ENCODE measurements around the gene SYNE3. TPM values are rescaled to one million over a fixed set of nuclear protein-coding genes. Genes with fewer than 3 reads are reported as not detected.

SYNE3 gene
- total RNA-seq, 1 donor from 2014 or later = 21.4 TPM

DNA sequence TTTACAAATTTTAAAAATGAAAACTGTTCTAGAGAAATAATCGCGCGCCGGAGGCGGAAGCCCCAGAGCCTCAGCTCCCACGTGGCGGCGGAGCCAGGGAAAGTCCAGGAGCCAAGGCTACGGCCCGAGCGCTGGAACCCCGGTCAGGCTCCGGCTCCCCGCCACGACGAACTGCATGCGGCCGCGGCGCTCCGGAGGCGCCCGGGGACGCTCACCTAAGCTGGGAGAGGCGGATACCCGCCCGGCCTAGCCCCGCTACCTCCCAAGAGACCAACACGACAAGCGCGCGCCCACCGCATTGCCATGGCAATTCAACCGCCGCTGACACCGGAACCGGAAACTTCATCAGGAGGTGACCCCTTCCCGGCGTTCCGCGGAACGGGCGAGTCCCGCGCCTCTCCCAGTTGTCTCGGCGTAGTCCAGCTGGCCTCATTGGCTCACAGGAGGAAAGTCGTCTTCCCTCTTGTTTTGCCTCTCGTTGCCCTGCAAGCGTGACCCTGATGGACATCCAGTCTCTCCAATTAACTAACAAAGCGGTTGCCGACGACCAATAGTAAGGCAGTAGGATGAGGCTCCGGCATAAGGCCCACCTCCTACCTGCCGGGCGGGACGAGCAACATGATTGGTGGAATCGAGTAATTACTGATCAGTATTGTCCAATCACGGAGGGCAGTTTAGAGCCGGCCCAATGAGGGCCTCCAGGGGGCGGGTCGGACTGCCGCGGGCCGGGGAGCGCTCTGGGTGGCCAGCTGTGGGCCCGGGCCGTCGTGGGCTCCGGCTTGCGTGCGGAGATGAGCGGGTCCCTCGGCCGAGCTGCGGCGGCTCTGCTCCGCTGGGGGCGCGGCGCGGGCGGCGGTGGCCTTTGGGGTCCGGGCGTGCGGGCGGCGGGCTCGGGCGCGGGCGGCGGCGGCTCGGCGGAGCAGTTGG, 18.1 kb upstream of the SYNE3 start, which contains the start of gene GLRX5:
TSS of gene GLRX5 (plus strand) at position 752 of the 927 bp plus-strand sequence. CDS start at position 792, 40 bp downstream.
- peaks cover 0 to 3% (median 3%) of the 10 kb centered on the region in 3 donors for H3K36me3 ChIP-seq (ENCODE audit: control insufficient read depth in 3 of 3, insufficient read depth in 3 of 3, low read length in 3 of 3)
- H3K9me3 ChIP-seq (ENCODE audit: control insufficient read depth in 3 of 3, low read length in 3 of 3) = no peaks in the 10 kb centered on the region
- no peaks in the 10 kb centered on the region for H3K27me3 ChIP-seq (ENCODE audit: control insufficient read depth in 3 of 3, insufficient read depth in 3 of 3, low read length in 3 of 3)
- H3K9ac ChIP-seq (ENCODE audit: low read depth in 1 of 3, low read length in 3 of 3) = peak within 1 kb of the TSS; percentile 88 to 96 (median 94)
- peak within 1 kb of the TSS; percentile 77 for H3K27ac ChIP-seq (ENCODE audit: low read depth, low read length)
- H3K4me3 ChIP-seq (ENCODE audit: low read length in 3 of 3) = peak within 1 kb of the TSS; percentile 91 to 96 (median 93)
- H3K4me1 ChIP-seq (ENCODE audit: control insufficient read depth in 3 of 3, insufficient read depth in 3 of 3, low read length in 3 of 3) = peaks cover 63 to 74% (median 67%) of the 10 kb centered on the region in 3 donors

DNA sequence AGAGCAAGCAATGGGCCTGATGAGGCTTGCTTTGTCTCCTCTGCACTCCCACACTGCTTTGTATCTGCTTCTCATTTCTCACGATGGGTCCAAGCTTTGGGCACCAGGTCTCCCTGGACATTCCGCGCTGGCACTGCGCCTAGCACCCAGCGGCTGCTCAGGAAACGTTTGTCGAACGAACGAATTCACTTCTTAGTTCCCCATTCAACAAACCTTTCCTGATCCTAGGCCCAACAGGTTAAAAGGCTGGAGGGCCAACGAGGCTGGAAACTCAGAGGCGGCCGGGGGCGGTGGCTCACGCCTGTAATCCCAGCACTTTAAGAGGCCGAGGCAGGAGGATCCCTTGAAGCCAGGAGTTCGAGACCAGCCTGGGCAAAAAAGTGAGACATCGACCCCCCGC, 17.4 kb upstream of the SYNE3 start:
- Histone ChIP-seq H3K4me1 (ENCODE audit: control insufficient read depth in 3 of 3, insufficient read depth in 3 of 3, low read length in 3 of 3) (peaks cover 62 to 69% (median 65%) of the 10 kb centered on the region in 3 donors), H3K27ac (ENCODE audit: low read depth, low read length) (peak overlapping the region; percentile 77), H3K9ac (ENCODE audit: low read depth in 1 of 3, low read length in 3 of 3) (peak overlapping the region; percentile 73 to 87 (median 83)), H3K4me3 (ENCODE audit: low read length in 3 of 3) (peak overlapping the region; percentile 76 to 87 (median 85)), H3K36me3 (ENCODE audit: control insufficient read depth in 3 of 3, insufficient read depth in 3 of 3, low read length in 3 of 3) (peaks cover 0 to 3% (median 3%) of the 10 kb centered on the region in 3 donors), H3K27me3 (ENCODE audit: control insufficient read depth in 3 of 3, insufficient read depth in 3 of 3, low read length in 3 of 3) (no peaks in the 10 kb centered on the region), H3K9me3 (ENCODE audit: control insufficient read depth in 3 of 3, low read length in 3 of 3) (no peaks in the 10 kb centered on the region)

DNA sequence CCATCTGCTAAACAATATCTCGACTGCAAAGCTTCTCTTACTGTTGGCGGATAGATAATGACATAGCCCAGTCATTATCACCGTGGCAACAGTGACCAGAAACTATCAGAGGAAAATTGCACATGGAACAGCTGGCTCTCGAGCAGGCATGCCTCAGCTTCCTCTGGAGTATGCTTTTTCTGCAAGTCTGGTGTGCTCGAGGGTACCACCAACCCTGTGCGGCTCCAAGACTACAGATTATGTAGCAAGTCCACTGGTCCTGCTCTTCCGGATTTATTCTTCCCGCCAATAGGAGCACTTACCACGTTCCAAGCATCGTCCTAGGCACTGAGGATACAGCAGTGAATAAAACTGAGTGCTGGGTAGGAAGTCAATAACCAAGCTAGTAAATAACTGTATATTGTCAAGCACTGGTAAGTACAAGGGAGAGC, 17.0 kb upstream of the SYNE3 start:
- peak overlapping the region; percentile 76 to 87 (median 85) for H3K4me3 ChIP-seq (ENCODE audit: low read length in 3 of 3)
- no peaks in the 10 kb centered on the region for H3K9me3 ChIP-seq (ENCODE audit: control insufficient read depth in 3 of 3, low read length in 3 of 3)
- peaks cover 0 to 3% (median 3%) of the 10 kb centered on the region in 3 donors for H3K36me3 ChIP-seq (ENCODE audit: control insufficient read depth in 3 of 3, insufficient read depth in 3 of 3, low read length in 3 of 3)
- peak overlapping the region; percentile 77 for H3K27ac ChIP-seq (ENCODE audit: low read depth, low read length)
- peaks cover 58 to 65% (median 61%) of the 10 kb centered on the region in 3 donors for H3K4me1 ChIP-seq (ENCODE audit: control insufficient read depth in 3 of 3, insufficient read depth in 3 of 3, low read length in 3 of 3)
- H3K9ac ChIP-seq (ENCODE audit: low read depth in 1 of 3, low read length in 3 of 3) = peak overlapping the region; percentile 73 to 87 (median 83)
- no peaks in the 10 kb centered on the region for H3K27me3 ChIP-seq (ENCODE audit: control insufficient read depth in 3 of 3, insufficient read depth in 3 of 3, low read length in 3 of 3)

DNA sequence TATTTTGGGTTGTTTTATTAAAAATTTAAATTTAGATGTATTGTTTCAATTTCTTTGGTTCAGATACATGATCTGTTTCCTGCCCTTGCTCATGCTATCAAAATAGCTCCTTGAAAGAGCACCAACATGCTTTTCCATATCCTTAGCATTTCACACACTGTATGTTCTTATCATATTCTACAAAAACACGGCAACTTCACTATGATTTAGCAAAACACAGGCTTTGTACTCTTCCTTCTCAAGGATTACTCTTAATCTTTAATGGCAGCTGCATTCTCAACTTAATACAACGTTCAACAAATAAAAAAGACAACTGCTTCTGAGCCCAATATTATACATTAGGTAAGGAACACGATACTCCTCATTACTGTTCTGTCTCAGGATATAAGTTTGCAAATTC, 15.5 kb upstream of the SYNE3 start:
- Histone ChIP-seq H3K27ac (ENCODE audit: low read depth, low read length) (no peak overlapping the region), H3K9me3 (ENCODE audit: control insufficient read depth in 3 of 3, low read length in 3 of 3) (no peaks in the 10 kb centered on the region), H3K4me1 (ENCODE audit: control insufficient read depth in 3 of 3, insufficient read depth in 3 of 3, low read length in 3 of 3) (peaks cover 50 to 62% (median 51%) of the 10 kb centered on the region in 3 donors), H3K36me3 (ENCODE audit: control insufficient read depth in 3 of 3, insufficient read depth in 3 of 3, low read length in 3 of 3) (peaks cover 0 to 3% (median 3%) of the 10 kb centered on the region in 3 donors), H3K27me3 (ENCODE audit: control insufficient read depth in 3 of 3, insufficient read depth in 3 of 3, low read length in 3 of 3) (no peaks in the 10 kb centered on the region), H3K9ac (ENCODE audit: low read depth in 1 of 3, low read length in 3 of 3) (peak overlapping the region in 2 of 3 donors; percentile 34 to 87), H3K4me3 (ENCODE audit: low read length in 3 of 3) (no peak overlapping the region)

DNA sequence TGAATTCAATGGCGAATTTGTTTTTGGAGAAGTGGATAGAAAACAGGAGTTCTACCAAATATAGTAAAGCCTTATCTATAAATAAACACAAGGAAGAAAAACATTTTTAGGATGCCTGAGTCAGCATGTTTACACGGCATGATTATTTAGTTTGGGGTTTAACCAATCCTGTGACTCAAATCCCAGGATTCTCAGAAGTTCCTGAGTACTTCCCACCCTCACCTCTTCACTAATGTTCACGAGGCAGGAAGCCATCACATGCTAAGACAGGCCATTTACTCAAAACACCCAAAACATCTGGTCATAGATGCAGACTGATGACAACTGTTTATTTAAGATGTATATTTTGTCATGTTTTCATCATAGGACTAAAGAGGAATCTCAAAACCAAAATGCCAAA, 15.0 kb upstream of the SYNE3 start:
- H3K4me1 ChIP-seq (ENCODE audit: control insufficient read depth in 3 of 3, insufficient read depth in 3 of 3, low read length in 3 of 3) = peaks cover 49 to 62% (median 51%) of the 10 kb centered on the region in 3 donors
- H3K4me3 ChIP-seq (ENCODE audit: low read length in 3 of 3) = no peak overlapping the region
- H3K9ac ChIP-seq (ENCODE audit: low read depth in 1 of 3, low read length in 3 of 3) = no peak overlapping the region
- no peaks in the 10 kb centered on the region for H3K9me3 ChIP-seq (ENCODE audit: control insufficient read depth in 3 of 3, low read length in 3 of 3)
- H3K27me3 ChIP-seq (ENCODE audit: control insufficient read depth in 3 of 3, insufficient read depth in 3 of 3, low read length in 3 of 3) = no peaks in the 10 kb centered on the region
- peaks cover 0 to 3% (median 3%) of the 10 kb centered on the region in 3 donors for H3K36me3 ChIP-seq (ENCODE audit: control insufficient read depth in 3 of 3, insufficient read depth in 3 of 3, low read length in 3 of 3)
- H3K27ac ChIP-seq (ENCODE audit: low read depth, low read length) = no peak overlapping the region

DNA sequence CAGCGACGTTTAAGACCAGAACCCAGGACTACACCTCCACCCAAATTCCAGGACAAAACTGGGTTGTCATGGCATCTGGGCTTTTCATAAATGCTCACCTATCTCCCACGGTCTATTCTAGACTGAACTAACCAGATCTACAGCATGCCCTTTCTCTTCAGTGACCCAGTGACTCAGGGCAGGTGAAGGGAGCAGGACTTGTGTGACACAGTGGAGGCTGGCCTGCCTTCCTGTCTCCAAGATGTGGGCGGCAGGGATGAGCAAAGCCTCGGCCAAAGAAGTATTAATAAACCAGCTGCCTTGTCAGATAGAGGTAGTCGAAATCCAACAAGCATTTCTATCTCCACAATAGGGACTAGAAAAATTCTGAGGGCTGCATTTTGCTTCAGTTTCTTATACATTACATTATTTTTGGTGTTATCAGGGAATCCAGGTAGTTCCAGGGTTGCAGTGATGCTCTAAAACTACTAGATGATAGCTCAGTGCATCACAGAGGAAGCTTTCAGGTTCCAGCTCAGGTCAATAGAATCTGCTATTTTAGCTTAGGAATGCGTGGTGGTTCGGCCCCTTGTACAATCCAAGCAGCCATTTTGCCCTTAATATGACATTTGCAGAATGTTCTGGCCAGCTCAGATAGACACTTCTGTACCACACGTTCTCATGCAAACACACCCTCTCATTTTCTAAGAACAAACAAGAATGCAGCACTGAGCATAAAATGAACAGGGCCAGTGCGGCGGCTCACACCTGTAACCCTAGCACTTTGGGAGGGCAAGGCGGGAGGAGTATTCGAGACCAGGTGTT, 14.2 kb upstream of the SYNE3 start:
- Histone ChIP-seq H3K9ac (ENCODE audit: low read depth in 1 of 3, low read length in 3 of 3) (no peak overlapping the region), H3K4me3 (ENCODE audit: low read length in 3 of 3) (no peak overlapping the region), H3K36me3 (ENCODE audit: control insufficient read depth in 3 of 3, insufficient read depth in 3 of 3, low read length in 3 of 3) (peaks cover 0 to 3% (median 3%) of the 10 kb centered on the region in 3 donors), H3K27me3 (ENCODE audit: control insufficient read depth in 3 of 3, insufficient read depth in 3 of 3, low read length in 3 of 3) (no peaks in the 10 kb centered on the region), H3K9me3 (ENCODE audit: control insufficient read depth in 3 of 3, low read length in 3 of 3) (no peaks in the 10 kb centered on the region), H3K27ac (ENCODE audit: low read depth, low read length) (peak overlapping the region; percentile 4), H3K4me1 (ENCODE audit: control insufficient read depth in 3 of 3, insufficient read depth in 3 of 3, low read length in 3 of 3) (peaks cover 43 to 60% (median 44%) of the 10 kb centered on the region in 3 donors)

DNA sequence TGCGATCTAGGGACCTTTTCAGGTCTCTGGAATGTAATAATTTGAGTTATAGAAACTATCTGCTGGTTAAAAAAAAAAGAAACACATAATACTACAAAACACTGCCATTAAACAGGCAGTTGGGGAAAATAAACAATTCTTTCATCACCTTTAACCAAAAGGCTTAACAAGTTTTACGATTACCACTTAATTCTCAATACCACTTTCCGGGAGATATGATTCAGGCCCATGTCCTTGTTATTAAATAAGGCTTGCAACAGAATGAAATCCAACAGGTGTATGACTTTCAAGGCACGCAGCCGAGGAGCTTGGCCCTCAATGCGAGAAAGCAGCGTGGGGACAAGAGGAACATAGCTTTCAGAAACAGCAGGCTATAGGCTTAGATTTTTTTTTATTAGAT, 12.8 kb upstream of the SYNE3 start:
- no peaks in the 10 kb centered on the region for H3K9me3 ChIP-seq (ENCODE audit: control insufficient read depth in 3 of 3, low read length in 3 of 3)
- no peak overlapping the region for H3K27ac ChIP-seq (ENCODE audit: low read depth, low read length)
- H3K4me3 ChIP-seq (ENCODE audit: low read length in 3 of 3) = no peak overlapping the region
- peak overlapping the region in 2 of 3 donors; percentile 11 to 52 for H3K9ac ChIP-seq (ENCODE audit: low read depth in 1 of 3, low read length in 3 of 3)
- no peaks in the 10 kb centered on the region for H3K27me3 ChIP-seq (ENCODE audit: control insufficient read depth in 3 of 3, insufficient read depth in 3 of 3, low read length in 3 of 3)
- peaks cover 0 to 3% (median 3%) of the 10 kb centered on the region in 3 donors for H3K36me3 ChIP-seq (ENCODE audit: control insufficient read depth in 3 of 3, insufficient read depth in 3 of 3, low read length in 3 of 3)
- H3K4me1 ChIP-seq (ENCODE audit: control insufficient read depth in 3 of 3, insufficient read depth in 3 of 3, low read length in 3 of 3) = peaks cover 40 to 58% (median 47%) of the 10 kb centered on the region in 3 donors

DNA sequence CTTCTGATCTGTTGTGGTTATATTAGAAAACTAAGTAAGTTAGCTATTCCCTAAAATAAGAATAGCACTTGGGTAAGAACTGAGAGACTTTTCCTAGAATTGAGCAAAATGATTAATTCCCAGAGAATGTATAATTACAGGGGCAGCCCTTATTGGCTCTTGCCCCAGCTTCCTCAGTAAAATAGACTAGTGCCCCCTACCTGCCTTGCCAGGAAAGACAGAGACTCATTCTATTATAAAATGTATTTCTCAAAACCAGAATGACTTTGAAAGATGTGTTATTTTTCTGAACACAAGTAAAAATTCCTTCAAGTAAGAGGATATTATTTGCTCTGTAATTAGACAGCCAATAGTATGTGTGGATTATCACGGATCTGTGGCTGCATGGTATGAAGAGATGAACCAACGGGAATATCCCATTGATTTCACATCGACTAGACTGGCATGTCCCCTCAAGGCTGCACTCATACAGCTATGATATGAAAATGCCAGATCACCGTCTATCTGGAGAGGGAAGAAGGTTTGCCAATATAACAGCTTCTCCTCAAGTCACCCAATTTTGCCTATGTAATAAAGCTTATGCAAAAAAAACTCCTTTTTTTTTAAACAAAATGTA, 11.0 kb upstream of the SYNE3 start:
- peak overlapping the region; percentile 44 for H3K27ac ChIP-seq (ENCODE audit: low read depth, low read length)
- H3K27me3 ChIP-seq (ENCODE audit: control insufficient read depth in 3 of 3, insufficient read depth in 3 of 3, low read length in 3 of 3) = no peaks in the 10 kb centered on the region
- peak overlapping the region in 2 of 3 donors; percentile 2 to 38 for H3K9ac ChIP-seq (ENCODE audit: low read depth in 1 of 3, low read length in 3 of 3)
- no peaks in the 10 kb centered on the region for H3K9me3 ChIP-seq (ENCODE audit: control insufficient read depth in 3 of 3, low read length in 3 of 3)
- no peak overlapping the region for H3K4me3 ChIP-seq (ENCODE audit: low read length in 3 of 3)
- peaks cover 0 to 3% (median 3%) of the 10 kb centered on the region in 3 donors for H3K36me3 ChIP-seq (ENCODE audit: control insufficient read depth in 3 of 3, insufficient read depth in 3 of 3, low read length in 3 of 3)
- peaks cover 30 to 60% (median 41%) of the 10 kb centered on the region in 3 donors for H3K4me1 ChIP-seq (ENCODE audit: control insufficient read depth in 3 of 3, insufficient read depth in 3 of 3, low read length in 3 of 3)
